ENCODE data around the gene ARL15.
A peak's percentile ranks its signal among the peaks of the same experiment; 100 is the strongest.

The ARL15 gene

GRCh38 chr5:54242297-54242696 is 68.1 kb downstream of the ARL15 start:
- DNase-seq: no peak

GRCh38 chr5:54234304-54234933 is 76.0 kb downstream of the ARL15 start:
- DNase-seq: peak; percentile 82

DNA sequence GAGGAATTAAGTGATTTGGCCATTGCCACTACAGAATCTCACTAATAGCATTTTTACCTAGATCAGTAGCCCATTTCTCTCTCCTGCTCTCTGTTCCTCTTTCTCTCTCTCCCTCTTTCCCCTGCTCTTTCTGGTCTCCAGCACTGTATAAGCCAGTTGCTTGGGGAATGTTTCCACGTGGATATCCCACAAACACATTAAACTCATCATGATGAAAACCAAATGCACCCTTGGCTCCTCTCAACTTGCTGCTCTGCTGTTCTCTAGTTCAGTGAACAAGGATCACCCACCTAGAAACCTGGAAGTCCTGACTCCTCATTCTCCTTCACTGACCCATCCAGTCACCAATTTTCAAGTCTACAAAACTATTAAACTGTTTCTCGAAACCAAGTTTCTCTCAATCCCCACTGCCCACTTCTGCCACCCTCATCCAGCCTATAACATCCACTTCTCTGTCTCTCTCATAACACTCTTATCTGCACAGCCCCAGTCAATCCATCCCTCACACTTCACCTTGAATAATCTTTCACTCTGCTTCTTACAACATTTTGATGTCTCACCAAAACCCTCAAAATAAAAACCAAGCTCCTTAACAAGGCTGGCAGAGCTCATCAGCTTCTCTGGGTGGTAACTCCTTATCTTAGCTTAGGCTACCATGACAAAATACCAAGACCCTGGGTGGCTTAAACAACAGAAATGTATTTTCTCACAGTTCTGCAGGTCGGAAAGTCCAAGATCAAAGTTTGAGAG is 79.3 kb downstream of the ARL15 start:
- peak; percentile 47 for DNase-seq

- peak; percentile 84 for DNase-seq
These were observed 81.2 kb downstream of the ARL15 start for GRCh38 chr5:54229041-54229780.

- DNase-seq: no peak
These were observed 82.6 kb downstream of the ARL15 start for GRCh38 chr5:54227759-54228158.

- DNase-seq: no peak
These were observed 83.3 kb downstream of the ARL15 start for GRCh38 chr5:54227109-54227508.

DNA sequence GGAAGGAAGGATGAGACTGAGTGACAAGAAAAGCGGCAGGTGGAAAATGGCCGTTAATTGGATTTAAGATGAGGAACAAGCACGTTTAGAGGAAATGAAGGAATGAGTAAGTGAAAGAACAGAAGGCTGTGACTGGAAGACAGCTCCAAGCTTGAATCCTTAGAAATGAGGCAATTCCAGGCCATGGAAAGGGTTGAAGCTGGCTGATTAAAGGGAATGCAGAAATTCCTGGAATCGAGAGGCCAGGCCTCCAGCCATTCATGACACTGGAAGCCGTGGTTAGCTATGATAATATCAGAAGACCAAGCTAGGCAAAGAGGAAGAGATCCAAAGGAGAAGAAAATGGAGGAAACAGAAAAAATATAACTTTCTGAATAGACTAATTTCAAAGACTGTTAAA is 84.2 kb downstream of the ARL15 start:
- DNase-seq: no peak

DNA sequence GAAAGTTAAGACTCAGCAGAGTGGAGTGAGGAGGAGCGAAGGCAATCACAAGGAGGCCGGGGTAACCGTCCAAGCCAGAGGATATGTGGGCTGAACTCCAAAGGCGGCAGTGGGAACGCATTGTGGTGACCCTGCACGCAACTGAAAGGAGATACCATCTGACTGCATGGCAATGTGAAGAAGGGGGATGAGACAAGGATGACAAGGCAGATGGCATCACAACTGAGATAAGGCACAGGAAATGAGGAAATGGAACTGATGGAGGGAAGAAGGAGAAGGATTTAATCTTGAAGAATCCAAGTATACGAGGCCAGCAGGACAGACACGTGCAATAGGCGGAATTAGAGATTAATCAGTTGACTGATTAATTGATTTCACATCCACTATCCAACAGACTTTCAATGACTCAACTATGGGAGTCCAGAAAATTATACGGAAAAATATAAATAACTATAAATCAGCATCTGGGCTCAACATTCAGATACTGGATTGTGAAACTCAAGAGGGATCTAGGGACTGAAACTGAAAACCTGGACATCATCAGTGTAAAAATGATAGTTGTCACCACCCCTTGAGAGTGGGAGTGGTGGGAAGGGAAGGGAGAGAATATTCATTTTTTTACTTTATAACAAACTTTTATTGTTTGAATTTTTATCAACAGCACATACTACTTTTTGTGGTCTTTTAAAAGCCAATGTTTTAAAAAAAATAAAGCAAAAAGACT is 86.1 kb downstream of the ARL15 start:
- DNase-seq: peak; percentile 89

GRCh38 chr5:54222336-54222735 is 88.0 kb downstream of the ARL15 start:
- DNase-seq: no peak

DNA sequence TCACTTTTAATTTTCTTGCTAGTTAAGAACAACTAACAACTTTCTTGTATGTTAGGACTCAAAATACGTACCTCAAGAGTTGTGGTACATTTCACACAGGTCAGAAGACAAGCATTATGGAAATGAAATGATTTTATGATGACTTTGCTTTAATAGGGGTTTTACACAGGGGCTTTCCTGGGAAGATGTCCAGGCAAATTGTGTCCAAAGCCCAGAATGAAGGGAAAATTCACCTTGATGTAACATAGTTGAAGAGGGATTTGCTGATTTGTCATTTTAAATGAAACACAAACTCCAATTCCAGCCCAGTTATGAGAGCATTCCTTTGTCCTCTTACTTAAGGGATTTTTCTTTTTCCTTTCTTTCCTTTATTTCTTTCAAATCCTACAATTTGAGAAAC is 89.2 kb downstream of the ARL15 start:
- no peak for DNase-seq

DNA sequence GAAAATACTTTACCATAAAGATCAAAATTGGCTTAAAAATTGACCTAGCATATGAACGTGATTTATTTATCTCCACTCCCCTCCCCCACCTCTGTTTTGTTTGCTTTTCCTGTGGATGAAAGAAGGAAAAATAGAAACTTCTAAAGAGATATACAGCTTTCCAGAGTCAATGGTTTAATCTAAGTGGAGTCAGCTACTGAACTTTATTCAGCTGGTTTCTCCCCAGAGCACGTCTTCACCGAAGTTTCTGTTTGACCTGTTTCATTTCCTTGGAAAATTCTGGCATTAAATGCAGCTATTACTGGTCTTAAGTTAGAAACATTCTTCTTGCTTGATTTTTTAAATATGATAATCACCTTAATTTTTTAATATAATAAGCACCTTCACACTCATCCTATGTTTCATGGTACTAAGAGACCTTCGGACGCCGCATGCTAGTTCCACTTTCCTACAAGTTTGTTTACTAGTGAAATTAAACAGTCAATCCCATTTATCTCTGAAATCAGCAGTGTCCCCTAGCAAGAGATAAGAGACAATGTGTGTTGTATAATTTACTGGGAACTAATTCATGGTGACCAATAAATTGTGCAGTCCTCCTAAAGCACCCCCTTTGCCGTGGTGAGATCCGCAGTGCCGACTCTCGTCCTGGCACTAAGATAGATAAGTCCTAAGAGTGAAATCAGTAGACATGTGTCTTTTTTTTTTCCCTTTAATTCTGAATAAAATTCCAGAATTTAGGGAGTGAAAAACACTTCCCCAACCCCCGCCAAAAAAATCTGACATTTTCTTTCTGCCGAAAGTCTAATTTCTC is 89.9 kb downstream of the ARL15 start:
- DNase-seq: no peak

GRCh38 chr5:54217826-54218503 is 92.4 kb downstream of the ARL15 start:
- peak; percentile 80 for DNase-seq

- no peak for DNase-seq
These were observed 95.1 kb downstream of the ARL15 start for GRCh38 chr5:54215233-54215736.

GRCh38 chr5:54214722-54215121 is 95.7 kb downstream of the ARL15 start:
- DNase-seq: no peak

DNA sequence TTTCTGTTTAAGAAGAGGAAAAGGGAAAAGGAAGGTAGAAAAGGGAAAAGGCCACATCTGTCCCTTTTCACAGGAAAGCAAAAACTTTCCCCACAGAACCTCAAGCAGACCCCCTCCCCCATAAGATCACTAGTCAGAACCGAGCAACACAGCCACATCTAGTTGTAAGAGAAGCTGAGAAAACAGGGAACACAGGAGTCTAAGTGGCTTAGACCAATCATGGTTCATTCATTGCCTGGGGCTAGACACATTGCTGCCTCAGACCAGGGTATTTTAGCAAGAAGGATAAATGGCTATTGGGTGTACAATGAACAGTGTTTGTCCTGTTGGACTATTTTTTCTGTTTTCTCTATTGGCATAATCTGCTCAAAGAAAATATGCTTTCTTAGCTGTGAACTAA is 98.0 kb downstream of the ARL15 start:
- no peak for DNase-seq

DNA sequence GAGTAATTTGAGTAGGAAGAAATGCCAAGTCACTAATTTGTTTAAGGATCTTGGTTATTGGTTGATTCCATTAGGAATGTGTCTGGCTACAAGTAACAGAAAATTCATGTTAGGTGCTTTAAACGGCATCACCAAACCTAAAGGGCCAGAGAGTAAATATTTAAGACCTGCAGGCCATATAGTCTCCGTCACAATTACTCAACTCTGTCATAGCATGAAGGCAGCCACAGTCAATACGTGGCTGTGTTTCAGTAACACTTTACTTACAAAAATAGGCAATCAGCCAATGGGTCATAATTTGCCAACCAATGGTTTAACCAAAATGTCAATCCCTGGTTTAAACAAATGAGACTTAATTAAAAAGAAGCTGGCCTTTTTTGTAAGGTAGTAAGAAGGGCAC is 98.5 kb downstream of the ARL15 start:
- DNase-seq: no peak

GRCh38 chr5:54207566-54207965 is 102.8 kb downstream of the ARL15 start:
- DNase-seq: no peak

DNA sequence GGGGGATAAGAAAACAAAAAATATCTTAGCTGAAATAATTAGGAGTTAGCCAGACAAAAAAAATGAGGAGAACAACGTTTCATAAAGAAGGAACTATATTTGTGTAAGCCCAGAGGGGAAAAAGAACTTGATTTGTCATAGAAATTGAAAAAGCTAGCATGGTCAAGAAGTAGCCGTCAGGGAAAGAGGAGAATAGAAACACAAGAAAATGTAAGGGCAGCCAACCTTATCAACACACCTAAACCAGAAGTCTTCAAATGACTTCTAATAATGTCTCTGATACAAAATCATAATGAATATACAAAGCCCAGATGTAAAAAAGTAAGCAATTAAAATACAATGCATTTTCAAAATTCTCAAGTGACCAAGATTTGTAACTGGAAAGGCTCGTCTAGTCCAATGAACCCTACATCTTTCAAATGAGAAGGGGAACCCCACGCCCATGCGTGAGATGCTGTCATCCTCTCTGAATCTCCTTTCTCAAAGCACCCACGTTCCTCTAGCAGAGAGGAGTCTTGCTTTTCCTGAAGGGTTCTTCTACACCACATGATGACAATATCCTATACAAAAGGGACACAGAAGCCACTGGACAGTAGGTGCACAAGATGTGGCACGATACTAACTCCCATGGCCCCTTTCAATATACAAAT is 103.7 kb downstream of the ARL15 start:
- no peak for DNase-seq

DNA sequence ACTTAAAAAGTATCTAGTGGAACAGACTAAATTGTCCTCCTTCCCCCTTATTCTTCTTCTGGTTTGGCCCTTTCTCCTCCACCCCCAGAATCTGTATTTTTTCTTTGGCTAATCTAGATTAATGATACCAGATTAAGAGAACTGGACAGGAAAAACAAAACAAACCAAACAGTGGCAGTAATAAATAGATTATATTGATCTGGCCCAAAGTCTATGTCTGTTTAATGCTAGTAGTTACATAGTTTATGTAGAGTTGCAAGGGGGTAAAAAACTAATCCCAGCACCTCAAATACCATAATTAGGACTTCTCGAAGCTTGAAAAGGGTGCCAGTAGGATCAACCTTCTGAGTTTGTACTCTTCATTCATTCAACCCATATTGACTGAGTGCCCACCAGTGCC is 104.5 kb downstream of the ARL15 start:
- no peak for DNase-seq

- no peak for DNase-seq
These were observed 104.9 kb downstream of the ARL15 start for GRCh38 chr5:54205453-54205852.

DNA sequence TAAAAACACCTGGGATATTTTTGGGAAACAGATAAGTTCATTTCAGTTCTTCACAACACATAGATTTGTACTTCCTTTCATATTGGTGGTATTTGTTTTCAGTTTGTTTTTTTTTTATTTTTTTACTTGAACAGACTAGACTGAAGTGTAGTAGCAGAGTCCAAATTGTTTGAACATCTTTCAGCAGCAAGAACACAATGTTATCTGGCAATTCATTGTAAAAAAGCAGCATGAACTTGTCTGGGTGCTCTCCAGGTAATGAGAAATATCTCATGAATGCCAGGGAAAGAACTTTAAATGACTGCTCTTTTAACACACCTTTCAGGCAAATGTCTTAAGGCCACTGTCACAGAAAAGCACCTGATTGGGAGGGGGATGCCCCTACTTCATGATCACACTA is 113.4 kb downstream of the ARL15 start:
- no peak for DNase-seq

Data from hematopoietic multipotent progenitor cell treated with erythropoietin and hydrocortisone succinate and interleukin-3 and kit ligand, for 4 days (in vitro differentiated cells).